HT-29 (cell line): ENCODE measurements around the gene SBF2. TPM values are rescaled to one million over a fixed set of nuclear protein-coding genes. Genes with fewer than 3 reads are reported as not detected.

Source experiments
- DNase-seq: peaks from one replicate; pipeline ENCODE4 v3.0.0-alpha.2; 2015; ENCODE audit warnings: low spot score
- total RNA-seq: library from RNA; depleted of rRNA; stranded (reverse); fragments of >200 nt; shearing (Covaris generic); gene quantifications from 2 replicates; pipeline ENCODE4 v1.2.3, GENCODE V29; 2014

SBF2 gene
- total RNA-seq, 1 experiment from 2014 or later: 24.4 TPM

GRCh38 chr11:9855579-9856287 is 438.3 kb downstream of the SBF2 start:
- no peak for DNase-seq

- DNase-seq: no peak
These were observed 440.0 kb downstream of the SBF2 start for GRCh38 chr11:9853929-9854552.

- no peak for DNase-seq
These were observed 441.6 kb downstream of the SBF2 start for GRCh38 chr11:9852465-9852864.

- DNase-seq: no peak
These were observed 442.7 kb downstream of the SBF2 start for GRCh38 chr11:9851366-9851765.

GRCh38 chr11:9850224-9850895 is 443.7 kb downstream of the SBF2 start:
- DNase-seq: no peak

GRCh38 chr11:9849389-9849788 is 444.6 kb downstream of the SBF2 start:
- DNase-seq: no peak

- DNase-seq: no peak
These were observed 446.4 kb downstream of the SBF2 start for GRCh38 chr11:9847636-9848035.

- DNase-seq: no peak
These were observed 451.1 kb downstream of the SBF2 start for GRCh38 chr11:9842923-9843322.

- DNase-seq: peak; percentile 15
These were observed 453.5 kb downstream of the SBF2 start for GRCh38 chr11:9840460-9841004.

- DNase-seq: no peak
These were observed 454.5 kb downstream of the SBF2 start for GRCh38 chr11:9839550-9839949.

- DNase-seq: peak; percentile 68
These were observed 455.1 kb downstream of the SBF2 start for GRCh38 chr11:9838961-9839360.

- DNase-seq: no peak
These were observed 455.8 kb downstream of the SBF2 start for GRCh38 chr11:9838229-9838628.

- no peak for DNase-seq
These were observed 459.7 kb downstream of the SBF2 start for GRCh38 chr11:9834291-9834690.

GRCh38 chr11:9831122-9831521 is 462.9 kb downstream of the SBF2 start:
- DNase-seq: no peak

- no peak for DNase-seq
These were observed 466.3 kb downstream of the SBF2 start for GRCh38 chr11:9827708-9828107.

- DNase-seq: no peak
These were observed 467.6 kb downstream of the SBF2 start for GRCh38 chr11:9826390-9826789.

GRCh38 chr11:9825895-9826294 is 468.1 kb downstream of the SBF2 start:
- DNase-seq: no peak

- no peak for DNase-seq
These were observed 468.7 kb downstream of the SBF2 start for GRCh38 chr11:9825315-9825714.

GRCh38 chr11:9823887-9824385 is 470.1 kb downstream of the SBF2 start:
- DNase-seq: no peak

GRCh38 chr11:9823439-9823838 is 470.6 kb downstream of the SBF2 start:
- no peak for DNase-seq

GRCh38 chr11:9821008-9821752 is 472.8 kb downstream of the SBF2 start:
- DNase-seq: no peak

GRCh38 chr11:9820260-9820659 is 473.8 kb downstream of the SBF2 start:
- DNase-seq: no peak
